ENCODE data around the gene NINL. TPM values are rescaled to one million over a fixed set of nuclear protein-coding genes. Genes with fewer than 3 reads are reported as not detected.
"Not testable (repeated sequence)": the region's sequence is repeated elsewhere in the genome, so short reads cannot be mapped to it uniquely, and the experiment has no call there.

Gene NINL
- 10.7 TPM for total RNA-seq
- long read RNA-seq, partial matches to known transcripts = 9 of 11 reads
- long read RNA-seq, other reads (novel, unspliced or antisense) = 2 of 11 reads

- intact Hi-C loops (cut with DNase I) = no loop called here
- ATAC-seq (ENCODE audit: poor library complexity) (peak; percentile 97), DNase-seq (peak; percentile 74)
Measured at GRCh38 chr20:25584905-25585704, at the start of gene NINL. NINL (minus strand) TSS chr20:25585531; CDS start chr20:25526587, 58,944 bp downstream.

- no peak for ATAC-seq (ENCODE audit: poor library complexity)
- DNase-seq = no peak
- intact Hi-C loops (cut with DNase I) = no loop called here
Measured at GRCh38 chr20:25632940-25633790, 47.8 kb upstream of the NINL start.

- intact Hi-C loops (cut with DNase I); ATAC-seq (ENCODE audit: poor library complexity): not testable (repeated sequence)
Measured at GRCh38 chr20:25630615-25631014, 45.3 kb upstream of the NINL start.

GRCh38 chr20:25629816-25630499 lies 44.6 kb upstream of the NINL start:
- no peak for DNase-seq
- intact Hi-C loops (cut with DNase I) = no loop called here

More at GRCh38 chr20:25630615-25631014, 45.3 kb upstream of the NINL start:
- DNase-seq = not testable (repeated sequence)

GRCh38 chr20:25626779-25627178 lies 41.4 kb upstream of the NINL start:
- ATAC-seq (ENCODE audit: poor library complexity) (no peak), DNase-seq (no peak)
- intact Hi-C loops (cut with DNase I) = no loop called here

More at GRCh38 chr20:25629816-25630499, 44.6 kb upstream of the NINL start:
- ATAC-seq (ENCODE audit: poor library complexity) = no peak

GRCh38 chr20:25624500-25624939 lies 39.2 kb upstream of the NINL start:
- ATAC-seq (ENCODE audit: poor library complexity) (no peak), DNase-seq (peak; percentile 78)
- intact Hi-C loops (cut with DNase I) = no loop called here

GRCh38 chr20:25623736-25624499 lies 38.6 kb upstream of the NINL start, which contains the start of gene NANP:
NANP (minus strand) TSS chr20:25624014; CDS start chr20:25623948, 66 bp downstream.
- peak; percentile 95 for ATAC-seq (ENCODE audit: poor library complexity)
- intact Hi-C loops (cut with DNase I) = loop anchor here (2.0 kb wide), 1 partner anchor 73 kb away; the partner anchor contains the start of gene ZNF337
- peak; percentile 99 for DNase-seq

- peak; percentile 64 for ATAC-seq (ENCODE audit: poor library complexity)
- peak; percentile 60 for DNase-seq
- intact Hi-C loops (cut with DNase I) = loop anchor here (2.0 kb wide), 1 partner anchor 74 kb away; the partner anchor contains the start of gene ZNF337
Measured at GRCh38 chr20:25623225-25623735, 37.9 kb upstream of the NINL start.

- DNase-seq (no peak), ATAC-seq (ENCODE audit: poor library complexity) (no peak)
- intact Hi-C loops (cut with DNase I) = loop anchor here (2.0 kb wide), 1 partner anchor 74 kb away; the partner anchor contains the start of gene ZNF337
Measured at GRCh38 chr20:25622450-25623224, 37.3 kb upstream of the NINL start.

- intact Hi-C loops (cut with DNase I) = loop anchor here (2.0 kb wide), 1 partner anchor 75 kb away; the partner anchor contains the start of gene ZNF337
- DNase-seq (no peak), ATAC-seq (ENCODE audit: poor library complexity) (no peak)
Measured at GRCh38 chr20:25622049-25622448, 36.7 kb upstream of the NINL start.

GRCh38 chr20:25619514-25619913 lies 34.2 kb upstream of the NINL start:
- intact Hi-C loops (cut with DNase I) = no loop called here
- ATAC-seq (ENCODE audit: poor library complexity) (no peak), DNase-seq (no peak)

- DNase-seq (no peak), ATAC-seq (ENCODE audit: poor library complexity) (no peak)
- intact Hi-C loops (cut with DNase I) = no loop called here
Measured at GRCh38 chr20:25608774-25609173, 23.4 kb upstream of the NINL start.

- ATAC-seq (ENCODE audit: poor library complexity) = no peak
- intact Hi-C loops (cut with DNase I) = no loop called here
- no peak for DNase-seq
Measured at GRCh38 chr20:25606094-25606695, 20.9 kb upstream of the NINL start.

GRCh38 chr20:25605148-25605547 lies 19.8 kb upstream of the NINL start:
- intact Hi-C loops (cut with DNase I) = no loop called here
- ATAC-seq (ENCODE audit: poor library complexity) = no peak
- DNase-seq = no peak

- no peak for DNase-seq
- ATAC-seq (ENCODE audit: poor library complexity) = no peak
- intact Hi-C loops (cut with DNase I) = no loop called here
Measured at GRCh38 chr20:25604611-25605010, 19.3 kb upstream of the NINL start.

GRCh38 chr20:25602914-25603309 lies 17.6 kb upstream of the NINL start:
- DNase-seq; ATAC-seq (ENCODE audit: poor library complexity); intact Hi-C loops (cut with DNase I): not testable (repeated sequence)

Measured in Right ventricle myocardium superior (tissue), 1 donor.